ENCODE data around the gene DEFB132.

GRCh38 chr20:257419-257818 is at the start of gene DEFB132:
- no peak for TF ChIP-seq CTCF (conservative IDR thresholded peaks at IDR 0.05; ENCODE audit: low read length)
- no peak for TF ChIP-seq EZH2phosphoT487 (IDR thresholded peaks at IDR 0.05; ENCODE audit: borderline replicate concordance, low read depth, low read length)

Measured in OCI-LY7 (cell line).